OCI-LY7 (cell line): ENCODE measurements around the gene FOXN1. TPM values are rescaled to one million over a fixed set of nuclear protein-coding genes. Genes with fewer than 3 reads are reported as not detected.
"Not testable (repeated sequence)": the region's sequence is repeated elsewhere in the genome, so short reads cannot be mapped to it uniquely, and the experiment has no call there.

Source experiments
- BruUV-seq: library from RNA; stranded (reverse); fragments of 400-500 nt; replicated peaks from 2 replicates; lab custom pipeline; 2021; lab: Mats Ljungman, UMichigan
- CTCF ChIA-PET: fragments of 300-600 bp; sonication (Branson Sonifier 250); formaldehyde crosslinking; loops from one replicate; lab custom pipeline; 2022; ENCODE audit warnings: antibody characterized with exemption; ENCODE audit not compliant: unreplicated experiment; lab: Charles Lee
- POLR2A ChIA-PET: fragments of 300-600 bp; sonication (Branson Sonifier 250); formaldehyde crosslinking; loops from one replicate; lab custom pipeline; 2022; ENCODE audit warnings: antibody characterized with exemption; lab: Charles Lee
- DNase-seq: peaks from one replicate; pipeline ENCODE4 v3.0.0-alpha.2; 2015; ENCODE audit warnings: low spot score
- H2AFZ ChIP-seq: fragments of 200-600 bp; sonication (generic), shearing (Covaris generic); 2 replicates; pipeline ENCODE4 v1.6.1; 2014; ENCODE audit warnings: mild to moderate bottlenecking, antibody characterized with exemption, low read length, moderate library complexity
- H3K27ac ChIP-seq: fragments of 200-600 bp; sonication (generic); 2 replicates; pipeline ENCODE4 v1.5.1; 2014; ENCODE audit warnings: mixed run types, low read depth, mild to moderate bottlenecking, moderate library complexity, low read length, inconsistent platforms; ENCODE audit not compliant: poor library complexity, severe bottlenecking
- H3K36me3 ChIP-seq: fragments of 200-600 bp; sonication (generic); 2 replicates; pipeline ENCODE4 v1.6.1; 2014; ENCODE audit warnings: mild to moderate bottlenecking, antibody characterized with exemption, low read length, moderate library complexity, mixed read lengths; ENCODE audit not compliant: insufficient read depth
- H3K4me1 ChIP-seq: fragments of 200-600 bp; sonication (generic); 2 replicates; pipeline ENCODE4 v1.5.1; 2014; ENCODE audit warnings: mild to moderate bottlenecking, low read length; ENCODE audit not compliant: insufficient read depth, poor library complexity, severe bottlenecking
- H3K4me2 ChIP-seq: fragments of 200-600 bp; sonication (generic); 2 replicates; pipeline ENCODE4 v1.6.1; 2014; ENCODE audit warnings: mild to moderate bottlenecking, low read length
- H3K4me3 ChIP-seq: fragments of 200-600 bp; sonication (generic); 2 replicates; pipeline ENCODE4 v1.5.1; 2014; ENCODE audit warnings: mild to moderate bottlenecking, low read depth, low read length; ENCODE audit not compliant: poor library complexity, severe bottlenecking
- H3K79me2 ChIP-seq: fragments of 200-600 bp; sonication (generic); 2 replicates; pipeline ENCODE4 v1.6.1; 2016; ENCODE audit warnings: low read depth, mild to moderate bottlenecking, low read length, moderate library complexity, mixed read lengths; ENCODE audit not compliant: insufficient read depth
- H3K9me2 ChIP-seq: fragments of 200-600 bp; sonication (generic); 2 replicates; pipeline ENCODE4 v1.6.1; 2016; ENCODE audit warnings: mild to moderate bottlenecking, low read length, mixed read lengths; ENCODE audit not compliant: insufficient read depth
- H3K9me3 ChIP-seq: fragments of 200-600 bp; sonication (generic); 2 replicates; pipeline ENCODE4 v1.6.1; 2014; ENCODE audit warnings: mild to moderate bottlenecking, mixed run types, low read length, mixed read lengths
- H4K20me1 ChIP-seq: fragments of 200-600 bp; sonication (generic); 2 replicates; pipeline ENCODE4 v1.6.1; 2014; ENCODE audit warnings: mild to moderate bottlenecking, antibody characterized with exemption, low read length, moderate library complexity, mixed read lengths; ENCODE audit not compliant: insufficient read depth
- CTCF ChIP-seq: fragments of 200-600 bp; sonication (generic); conservative IDR thresholded peaks from 2 replicates; pipeline ENCODE4 v1.5.1; 2014; ENCODE audit warnings: mild to moderate bottlenecking, antibody characterized with exemption, low read length, moderate library complexity, mixed read lengths
- EZH2phosphoT487 ChIP-seq: fragments of 200-600 bp; sonication (generic); IDR thresholded peaks from 2 replicates; pipeline ENCODE4 v1.6.1; 2018; ENCODE audit warnings: low read depth, borderline replicate concordance, mild to moderate bottlenecking, mixed run types, antibody characterized with exemption, low read length, moderate library complexity, mixed read lengths
- intact Hi-C: fragments of 100-400 bp; cut with micrococcal nuclease; formaldehyde crosslinking; loops from one replicate; pipeline ENCODE4 v1.10.0; 2022; ENCODE audit not compliant: unreplicated experiment
- total RNA-seq, 2 experiments: library from RNA; depleted of rRNA in 1 of 2; stranded (reverse); fragments of >200 nt in 1 of 2; shearing (Covaris generic) in 1 of 2; gene quantifications; 2 replicates each; pipeline ENCODE4 v1.2.3, GENCODE V29; 2014 to 2022

FOXN1 gene
- total RNA-seq, 2 experiments from 2014 or later: not detected

- DNase-seq: no peak
- Histone ChIP-seq H3K9me2 (no peaks in the 10 kb centered on the region), H3K79me2 (no peaks in the 10 kb centered on the region), H4K20me1 (no peaks in the 10 kb centered on the region; the same call in 1 of the 2 replicates), H2AFZ (no peak overlapping the region), H3K36me3 (no peaks in the 10 kb centered on the region), H3K27ac (no peak overlapping the region), H3K4me1 (no peaks in the 10 kb centered on the region), H3K4me3 (no peak overlapping the region), H3K9me3 (no peaks in the 10 kb centered on the region), H3K4me2 (no peak overlapping the region)
- POLR2A ChIA-PET: interaction anchor here (0.6 kb wide), 2 partner anchors 18 to 479 kb away, joined by 3 read pairs; partner anchors contain the start of gene NLK
- intact Hi-C loops: no loop called here
- BruUV-seq: no TSS peak
- CTCF ChIA-PET: no interaction called here
- TF ChIP-seq EZH2phosphoT487: no peak
- TF ChIP-seq CTCF: no peak
These were observed 15.3 kb downstream of the FOXN1 start for GRCh38 chr17:28521311-28522085.

- H3K79me2 ChIP-seq, H4K20me1 ChIP-seq, POLR2A ChIA-PET, H3K36me3 ChIP-seq, DNase-seq, intact Hi-C loops, H3K4me1 ChIP-seq, H3K4me2 ChIP-seq, H3K4me3 ChIP-seq, CTCF ChIA-PET, H3K9me2 ChIP-seq, BruUV-seq, H3K9me3 ChIP-seq, H2AFZ ChIP-seq, H3K27ac ChIP-seq: not testable (repeated sequence)
These were observed 16.1 kb downstream of the FOXN1 start for GRCh38 chr17:28522281-28522680.

GRCh38 chr17:28523186-28523585 lies 17.0 kb downstream of the FOXN1 start:
- no peak overlapping the region for H3K27ac ChIP-seq
- H3K4me1 ChIP-seq: no peaks in the 10 kb centered on the region
- no peaks in the 10 kb centered on the region for H3K79me2 ChIP-seq
- H3K4me3 ChIP-seq: no peak overlapping the region
- DNase-seq: no peak
- no peaks in the 10 kb centered on the region for H3K9me3 ChIP-seq
- no peak overlapping the region for H3K4me2 ChIP-seq
- no TSS peak for BruUV-seq
- H2AFZ ChIP-seq: no peak overlapping the region
- ChIA-PET POLR2A (no interaction called here), CTCF (no interaction called here)
- no peaks in the 10 kb centered on the region; the same call in 1 of the 2 replicates for H4K20me1 ChIP-seq
- H3K9me2 ChIP-seq: no peaks in the 10 kb centered on the region
- TF ChIP-seq CTCF: no peak
- no peak for TF ChIP-seq EZH2phosphoT487
- no peaks in the 10 kb centered on the region for H3K36me3 ChIP-seq
- intact Hi-C loops: no loop called here
